ENCODE measurements around the gene RASIP1. TPM values are rescaled to one million over a fixed set of nuclear protein-coding genes. Genes with fewer than 3 reads are reported as not detected.

The RASIP1 gene
- total and polyA plus RNA-seq, 4 donors: 1.8 to 31.2 (median 9.4) TPM

DNA sequence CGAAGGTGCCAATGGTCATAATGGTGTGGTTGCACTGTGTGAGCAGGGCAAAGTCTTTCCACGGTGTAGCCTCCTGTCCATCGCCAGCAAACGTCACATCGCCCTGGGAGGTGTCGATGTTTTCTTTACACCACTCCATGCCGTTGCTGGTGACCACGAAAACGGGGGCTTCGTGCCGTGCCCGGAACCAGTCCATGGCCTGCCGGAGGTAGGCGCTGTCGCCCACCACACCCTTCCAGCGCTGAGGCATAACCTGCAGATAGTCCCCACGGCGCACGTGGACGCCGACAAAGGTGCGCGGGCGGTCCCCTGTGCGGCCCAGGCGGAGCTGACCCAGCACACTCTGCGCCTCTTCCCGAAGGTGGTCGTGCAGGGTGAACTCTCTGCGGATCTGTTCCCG, 9.9 kb upstream of the RASIP1 start:
- H3K36me3 ChIP-seq (ENCODE audit: control insufficient read depth in 1 of 2, insufficient read depth in 2 of 2, low read length in 1 of 2): no peaks in the 10 kb centered on the region

GRCh38 chr19:48749571-48750198, 9.3 kb upstream of the RASIP1 start:
- Histone ChIP-seq H3K36me3 (ENCODE audit: control insufficient read depth in 1 of 2, insufficient read depth in 2 of 2, low read length in 1 of 2) (no peaks in the 10 kb centered on the region), H3K9me3 (ENCODE audit: control insufficient read depth, low read length) (no peaks in the 10 kb centered on the region), H3K4me3 (ENCODE audit: low read length in 2 of 2) (no peak overlapping the region), H3K27ac (ENCODE audit: low read depth in 1 of 2, low read length in 2 of 2) (no peak overlapping the region), H3K4me1 (ENCODE audit: control insufficient read depth in 1 of 2, insufficient read depth in 2 of 2, low read length in 2 of 2) (no peaks in the 10 kb centered on the region), H3K27me3 (ENCODE audit: control insufficient read depth in 1 of 2, insufficient read depth in 2 of 2, low read length in 1 of 2) (no peaks in the 10 kb centered on the region)
- intact Hi-C loops (cut with DNase I): no loop called here
- no peak for DNase-seq
- ATAC-seq (ENCODE audit: low FRiP score): no peak
- WGBS, 2 donors: 74 to 85% methylated on average over 4 of the region's 4 CpGs

More for the DNA sequence above, 9.9 kb upstream of the RASIP1 start:
- no peaks in the 10 kb centered on the region for H3K9me3 ChIP-seq (ENCODE audit: control insufficient read depth, low read length)
- H3K27me3 ChIP-seq (ENCODE audit: control insufficient read depth in 1 of 2, insufficient read depth in 2 of 2, low read length in 1 of 2): no peaks in the 10 kb centered on the region
- intact Hi-C loops (cut with DNase I): no loop called here
- H3K27ac ChIP-seq (ENCODE audit: low read depth in 1 of 2, low read length in 2 of 2): no peak overlapping the region
- ATAC-seq (ENCODE audit: low FRiP score) (no peak), DNase-seq (no peak)
- WGBS, 2 donors: 96 to 98% methylated on average over 31 of the region's 31 CpGs
- no peak overlapping the region for H3K4me3 ChIP-seq (ENCODE audit: low read length in 2 of 2)
- H3K4me1 ChIP-seq (ENCODE audit: control insufficient read depth in 1 of 2, insufficient read depth in 2 of 2, low read length in 2 of 2): no peaks in the 10 kb centered on the region

- H3K36me3 ChIP-seq (ENCODE audit: control insufficient read depth in 1 of 2, insufficient read depth in 2 of 2, low read length in 1 of 2): no peaks in the 10 kb centered on the region
- no peak within 1 kb of the TSS for H3K27ac ChIP-seq (ENCODE audit: low read depth in 1 of 2, low read length in 2 of 2)
- H3K4me3 ChIP-seq (ENCODE audit: low read length in 2 of 2): peak within 1 kb of the TSS in 1 of 2 donors; percentile 4
- H3K9me3 ChIP-seq (ENCODE audit: control insufficient read depth, low read length): no peaks in the 10 kb centered on the region
- 5 to 6% methylated on average over 31 of the region's 31 CpGs for WGBS, 2 donors
- H3K27me3 ChIP-seq (ENCODE audit: control insufficient read depth in 1 of 2, insufficient read depth in 2 of 2, low read length in 1 of 2): no peaks in the 10 kb centered on the region
- ATAC-seq (ENCODE audit: low FRiP score): peak; percentile 87
- peak; percentile 90 to 91 for DNase-seq
- intact Hi-C loops (cut with DNase I): no loop called here
- H3K4me1 ChIP-seq (ENCODE audit: control insufficient read depth in 1 of 2, insufficient read depth in 2 of 2, low read length in 2 of 2): no peaks in the 10 kb centered on the region
These were observed 6.5 kb upstream of the RASIP1 start, which contains the start of gene IZUMO1 for GRCh38 chr19:48746738-48747575. IZUMO1 (minus strand) TSS chr19:48746909; CDS start chr19:48745859, 1,050 bp downstream.

DNA sequence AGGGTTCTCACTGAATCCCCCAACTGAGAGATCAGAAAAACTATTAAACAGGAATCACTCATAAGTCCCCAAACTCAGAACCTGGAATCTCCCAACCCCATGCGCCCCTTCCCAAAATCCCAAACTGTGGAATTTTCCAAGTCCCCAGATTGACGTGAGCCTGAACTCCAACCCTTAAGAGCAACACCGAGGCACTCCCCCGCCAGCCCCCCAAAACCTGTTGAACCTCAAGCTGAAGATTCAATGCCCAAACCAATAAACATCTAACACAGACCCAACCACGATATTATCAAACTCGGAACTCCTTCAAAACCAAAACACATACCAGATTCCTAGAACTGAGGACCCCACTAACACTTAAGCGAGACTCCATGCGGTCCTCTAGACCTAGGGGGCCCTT, 5.7 kb upstream of the RASIP1 start:
- Histone ChIP-seq H3K27me3 (ENCODE audit: control insufficient read depth in 1 of 2, insufficient read depth in 2 of 2, low read length in 1 of 2) (no peaks in the 10 kb centered on the region), H3K36me3 (ENCODE audit: control insufficient read depth in 1 of 2, insufficient read depth in 2 of 2, low read length in 1 of 2) (no peaks in the 10 kb centered on the region), H3K9me3 (ENCODE audit: control insufficient read depth, low read length) (no peaks in the 10 kb centered on the region), H3K4me1 (ENCODE audit: control insufficient read depth in 1 of 2, insufficient read depth in 2 of 2, low read length in 2 of 2) (no peaks in the 10 kb centered on the region), H3K27ac (ENCODE audit: low read depth in 1 of 2, low read length in 2 of 2) (no peak overlapping the region), H3K4me3 (ENCODE audit: low read length in 2 of 2) (no peak overlapping the region)
- DNase-seq: no peak
- intact Hi-C loops (cut with DNase I): no loop called here
- ATAC-seq (ENCODE audit: low FRiP score): no peak
- 65 to 70% methylated on average over 8 of the region's 8 CpGs for WGBS, 2 donors

GRCh38 chr19:48745208-48745995, 5.0 kb upstream of the RASIP1 start:
- no peaks in the 10 kb centered on the region for H3K9me3 ChIP-seq (ENCODE audit: control insufficient read depth, low read length)
- H3K4me1 ChIP-seq (ENCODE audit: control insufficient read depth in 1 of 2, insufficient read depth in 2 of 2, low read length in 2 of 2): no peaks in the 10 kb centered on the region
- H3K27me3 ChIP-seq (ENCODE audit: control insufficient read depth in 1 of 2, insufficient read depth in 2 of 2, low read length in 1 of 2): no peaks in the 10 kb centered on the region
- DNase-seq (no peak), ATAC-seq (ENCODE audit: low FRiP score) (peak; percentile 67)
- H3K27ac ChIP-seq (ENCODE audit: low read depth in 1 of 2, low read length in 2 of 2): no peak overlapping the region
- H3K36me3 ChIP-seq (ENCODE audit: control insufficient read depth in 1 of 2, insufficient read depth in 2 of 2, low read length in 1 of 2): no peaks in the 10 kb centered on the region
- 22% methylated on average over 33 of the region's 33 CpGs for WGBS, 2 donors
- H3K4me3 ChIP-seq (ENCODE audit: low read length in 2 of 2): no peak overlapping the region
- intact Hi-C loops (cut with DNase I): no loop called here

- H3K4me3 ChIP-seq (ENCODE audit: low read length in 2 of 2): no peak overlapping the region
- 93 to 96% methylated on average over 11 of the region's 11 CpGs for WGBS, 2 donors
- DNase-seq (no peak), ATAC-seq (ENCODE audit: low FRiP score) (no peak)
- no peaks in the 10 kb centered on the region for H3K27me3 ChIP-seq (ENCODE audit: control insufficient read depth in 1 of 2, insufficient read depth in 2 of 2, low read length in 1 of 2)
- H3K4me1 ChIP-seq (ENCODE audit: control insufficient read depth in 1 of 2, insufficient read depth in 2 of 2, low read length in 2 of 2): no peaks in the 10 kb centered on the region
- intact Hi-C loops (cut with DNase I): no loop called here
- no peaks in the 10 kb centered on the region for H3K9me3 ChIP-seq (ENCODE audit: control insufficient read depth, low read length)
- H3K36me3 ChIP-seq (ENCODE audit: control insufficient read depth in 1 of 2, insufficient read depth in 2 of 2, low read length in 1 of 2): no peaks in the 10 kb centered on the region
- H3K27ac ChIP-seq (ENCODE audit: low read depth in 1 of 2, low read length in 2 of 2): no peak overlapping the region
These were observed 1.7 kb upstream of the RASIP1 start for GRCh38 chr19:48742096-48742495.

- Histone ChIP-seq H3K27me3 (ENCODE audit: control insufficient read depth in 1 of 2, insufficient read depth in 2 of 2, low read length in 1 of 2) (no peaks in the 10 kb centered on the region), H3K27ac (ENCODE audit: low read depth in 1 of 2, low read length in 2 of 2) (no peak overlapping the region), H3K36me3 (ENCODE audit: control insufficient read depth in 1 of 2, insufficient read depth in 2 of 2, low read length in 1 of 2) (no peaks in the 10 kb centered on the region), H3K9me3 (ENCODE audit: control insufficient read depth, low read length) (no peaks in the 10 kb centered on the region), H3K4me1 (ENCODE audit: control insufficient read depth in 1 of 2, insufficient read depth in 2 of 2, low read length in 2 of 2) (no peaks in the 10 kb centered on the region), H3K4me3 (ENCODE audit: low read length in 2 of 2) (no peak overlapping the region)
- intact Hi-C loops (cut with DNase I): no loop called here
- WGBS, 2 donors: 60 to 61% methylated on average over 34 to 35 of the region's 35 CpGs
- DNase-seq (no peak), ATAC-seq (ENCODE audit: low FRiP score) (no peak)
These were observed 954 bp upstream of the RASIP1 start for GRCh38 chr19:48741129-48741999.

Measured in aorta (tissue), 5 donors.